ENCODE measurements around the gene RMI2.

DNA sequence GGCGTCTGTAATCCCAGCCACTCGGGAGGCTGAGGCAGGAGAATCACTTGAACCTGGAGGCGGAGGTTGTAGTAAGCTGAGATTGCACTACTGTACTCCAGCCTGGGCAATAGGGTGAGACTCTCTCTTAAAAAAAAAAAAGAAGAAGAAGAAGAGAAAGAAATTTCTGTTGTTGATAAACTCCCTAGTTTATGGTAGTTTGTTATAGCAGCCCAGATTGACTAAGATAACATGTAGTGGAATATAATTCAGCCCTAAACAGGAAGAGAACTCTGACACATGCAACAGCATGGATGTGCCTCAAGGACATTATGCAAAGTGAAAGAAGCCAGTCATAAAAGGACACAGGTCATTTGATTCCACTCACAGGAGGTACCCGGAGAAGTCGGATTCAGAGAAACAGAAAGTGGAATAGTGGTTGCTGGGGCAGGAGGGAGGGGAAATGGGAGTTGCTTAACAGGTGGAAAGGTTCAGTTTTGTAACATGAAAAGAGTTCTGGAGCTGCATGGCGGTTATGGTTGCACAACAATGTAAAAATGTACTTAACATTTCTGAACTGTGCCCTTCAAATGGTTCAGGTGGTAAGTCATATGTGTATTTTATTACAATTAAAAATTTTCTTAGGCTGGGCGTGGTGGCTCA lies 38.1 kb upstream of the RMI2 start:
- TF ChIP-seq, protein P1, sequence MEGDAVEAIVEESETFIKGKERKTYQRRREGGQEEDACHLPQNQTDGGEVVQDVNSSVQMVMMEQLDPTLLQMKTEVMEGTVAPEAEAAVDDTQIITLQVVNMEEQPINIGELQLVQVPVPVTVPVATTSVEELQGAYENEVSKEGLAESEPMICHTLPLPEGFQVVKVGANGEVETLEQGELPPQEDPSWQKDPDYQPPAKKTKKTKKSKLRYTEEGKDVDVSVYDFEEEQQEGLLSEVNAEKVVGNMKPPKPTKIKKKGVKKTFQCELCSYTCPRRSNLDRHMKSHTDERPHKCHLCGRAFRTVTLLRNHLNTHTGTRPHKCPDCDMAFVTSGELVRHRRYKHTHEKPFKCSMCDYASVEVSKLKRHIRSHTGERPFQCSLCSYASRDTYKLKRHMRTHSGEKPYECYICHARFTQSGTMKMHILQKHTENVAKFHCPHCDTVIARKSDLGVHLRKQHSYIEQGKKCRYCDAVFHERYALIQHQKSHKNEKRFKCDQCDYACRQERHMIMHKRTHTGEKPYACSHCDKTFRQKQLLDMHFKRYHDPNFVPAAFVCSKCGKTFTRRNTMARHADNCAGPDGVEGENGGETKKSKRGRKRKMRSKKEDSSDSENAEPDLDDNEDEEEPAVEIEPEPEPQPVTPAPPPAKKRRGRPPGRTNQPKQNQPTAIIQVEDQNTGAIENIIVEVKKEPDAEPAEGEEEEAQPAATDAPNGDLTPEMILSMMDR (IDR thresholded peaks at IDR 0.05): no peak
- no peak for TF ChIP-seq POLR2A (IDR thresholded peaks at IDR 0.05)
